ENCODE data around the gene GOLGA6A. TPM values are rescaled to one million over a fixed set of nuclear protein-coding genes. Genes with fewer than 3 reads are reported as not detected.

GOLGA6A gene
- total and polyA plus RNA-seq, 2 of the 8 experiments (the other 6 are each of a cell fraction or from before 2014, with no cell fraction given) = 0.80 to 1.0 TPM

- H3K36me3 ChIP-seq (ENCODE audit: control insufficient read depth in 2 of 4, insufficient read depth in 4 of 4, low read length in 3 of 4) = peaks cover 0 to 4% (median 0%) of the 10 kb centered on the region in 4 experiments; a peak in 3 of 8 replicates
- H3K4me3 ChIP-seq (ENCODE audit: extremely low read depth in 1 of 4, insufficient read depth in 2 of 4, low read depth in 3 of 4, low read length in 4 of 4) = no peak overlapping the region
- no peak overlapping the region for H3K14ac ChIP-seq (ENCODE audit: insufficient read length)
- H3K79me2 ChIP-seq (ENCODE audit: control insufficient read depth in 1 of 2, insufficient read depth in 2 of 2, low read length in 2 of 2) = no peaks in the 10 kb centered on the region
- H4K5ac ChIP-seq (ENCODE audit: insufficient read length, low read depth, low read length) = no peak overlapping the region
- H4K91ac ChIP-seq (replicated peaks; ENCODE audit: insufficient read length, low read length) = no peak overlapping the region
- no peak overlapping the region for H2BK120ac ChIP-seq (replicated peaks; ENCODE audit: low read depth, low read length)
- H2AFZ ChIP-seq (ENCODE audit: low read length) = no peak overlapping the region
- POLR2A ChIA-PET (ENCODE audit: partially characterized antibody) = no interaction called here
- H3K23me2 ChIP-seq (ENCODE audit: low read depth, low read length) = no peaks in the 10 kb centered on the region
- H3K56ac ChIP-seq (replicated peaks; ENCODE audit: insufficient read length, low read depth, low read length) = no peak overlapping the region
- no peak overlapping the region for H3K18ac ChIP-seq (ENCODE audit: extremely low read depth, low read length)
- no peak overlapping the region for H3K4ac ChIP-seq (replicated peaks; ENCODE audit: insufficient read length, low read depth, low read length)
- H4K8ac ChIP-seq (ENCODE audit: extremely low read depth, insufficient read depth, low read length) = no peak overlapping the region
- H3K27me3 ChIP-seq (replicated peaks in 1 of 4; ENCODE audit: control insufficient read depth in 3 of 4, extremely low read depth in 1 of 4, insufficient read depth in 3 of 4, low read length in 3 of 4) = no peaks in the 10 kb centered on the region
- H2BK12ac ChIP-seq (ENCODE audit: low read depth, low read length) = no peak overlapping the region
- H3K79me1 ChIP-seq (ENCODE audit: low read depth, low read length) = no peaks in the 10 kb centered on the region
- H2BK15ac ChIP-seq (ENCODE audit: low read length) = no peak overlapping the region
- no peak overlapping the region for H2BK5ac ChIP-seq (ENCODE audit: low read depth, low read length)
- FAIRE-seq (no peak), DNase-seq (ENCODE audit: low read depth in 1 of 2, low spot score in 2 of 2) (no peak)
- CTCF ChIA-PET (ENCODE audit: partially characterized antibody) = interaction anchor here (0.9 to 13.0 kb wide), 9 partner anchors 10 to 288 kb away, joined by 3 to 174 read pairs (median 5); partner anchors contain the start of gene STOML1
- no peak overlapping the region for H3K9ac ChIP-seq (replicated peaks in 1 of 4; ENCODE audit: extremely low read depth in 1 of 4, low read depth in 3 of 4, low read length in 3 of 4)
- H2AK5ac ChIP-seq (ENCODE audit: low read depth, low read length) = no peak overlapping the region
- peaks cover 0 to 2% of the 10 kb centered on the region in 2 experiments for H4K20me1 ChIP-seq (replicated peaks in 1 of 2; ENCODE audit: control insufficient read depth in 1 of 2, insufficient read depth in 2 of 2, low read length in 2 of 2)
- no peak overlapping the region for H2BK20ac ChIP-seq (ENCODE audit: low read length)
- H3K23ac ChIP-seq (ENCODE audit: insufficient read length) = no peak overlapping the region
- 80% methylated on average over 10 of the region's 10 CpGs; no CpG with 5 or more reads in 1 of the 2 experiments for WGBS, 2 experiments (ENCODE audit: extremely low coverage in 1 of 2, insufficient coverage in 1 of 2, insufficient read length in 1 of 2, insufficient replicate concordance in 2 of 2, low coverage in 1 of 2, low lambda C conversion rate in 2 of 2, missing lambda C conversion rate in 1 of 2)
- no peak overlapping the region for H3K4me2 ChIP-seq (ENCODE audit: insufficient read depth in 1 of 2, low read depth in 2 of 2, low read length in 2 of 2)
- no peak overlapping the region for H3K27ac ChIP-seq (ENCODE audit: low read depth, low read length)
- no peaks in the 10 kb centered on the region for H3K9me3 ChIP-seq (ENCODE audit: insufficient read depth in 2 of 2, low read depth in 1 of 2, low read length in 1 of 2)
- H3K4me1 ChIP-seq (replicated peaks in 1 of 4; ENCODE audit: control insufficient read depth in 3 of 4, insufficient read depth in 4 of 4, low read length in 3 of 4) = peaks cover 0 to 7% (median 6%) of the 10 kb centered on the region in 4 experiments; a peak in 4 of 7 replicates
- TF ChIP-seq HDAC2 (IDR thresholded peaks at IDR 0.05; ENCODE audit: borderline replicate concordance in 1 of 2, low read depth in 2 of 2, low read length in 2 of 2) (no peak), TCF12 (IDR thresholded peaks at IDR 0.05; ENCODE audit: low read depth, low read length) (no peak), GABPA (IDR thresholded peaks at IDR 0.05; ENCODE audit: borderline replicate concordance, insufficient read depth, low read length) (no peak), RNF2 (IDR thresholded peaks at IDR 0.05; ENCODE audit: borderline replicate concordance, low read depth, low read length, missing control alignments, poor library complexity, severe bottlenecking) (no peak), CREB1 (IDR thresholded peaks at IDR 0.05) (no peak), CHD1 (IDR thresholded peaks at IDR 0.05; ENCODE audit: low read depth, low read length) (no peak), E2F6 (IDR thresholded peaks at IDR 0.05) (no peak), TAF1 (IDR thresholded peaks at IDR 0.05; ENCODE audit: low read depth, low read length) (no peak), POU5F1 (IDR thresholded peaks at IDR 0.05; ENCODE audit: low read depth, low read length) (no peak), BRCA1 (IDR thresholded peaks at IDR 0.05; ENCODE audit: low read depth, low read length) (no peak)
These were observed 48.1 kb downstream of the GOLGA6A start for GRCh38 chr15:74034206-74034755.

All from H1 (cell line).